Uterus (tissue), 4 donors: ENCODE results near the gene ITPR1. TPM values are rescaled to one million over a fixed set of nuclear protein-coding genes. Genes with fewer than 3 reads are reported as not detected.

ENCODE experiments used
- DNase-seq, 2 donors: peaks; one replicate each; pipeline ENCODE4 v3.0.0-alpha.2; 2019 to 2020
- H3K27ac ChIP-seq, 2 donors: fragments of 200-600 bp; sonication (generic); 1 replicate in 1 of 2; 2 replicates in 1 of 2; pipeline ENCODE4 v1.5.1; 2016 to 2018
- H3K27me3 ChIP-seq, 2 donors: fragments of 200-600 bp; sonication (generic); one replicate each; pipeline ENCODE4 v1.5.1; 2018 to 2019; ENCODE audit warnings: control low read depth in 1 of 2
- H3K36me3 ChIP-seq, 2 donors: fragments of 200-600 bp; sonication (generic); one replicate each; pipeline ENCODE4 v1.5.1; 2019; ENCODE audit warnings: control low read depth in 1 of 2
- H3K4me1 ChIP-seq, 2 donors: fragments of 200-600 bp; sonication (generic); one replicate each; pipeline ENCODE4 v1.5.1; 2018 to 2019; ENCODE audit warnings: control low read depth in 1 of 2
- H3K4me3 ChIP-seq, 2 donors: fragments of 200-600 bp; sonication (generic); 1 replicate in 1 of 2; 2 replicates in 1 of 2; pipeline ENCODE4 v1.5.1; 2018 to 2019; ENCODE audit warnings: mild to moderate bottlenecking in 1 of 2
- H3K9me3 ChIP-seq, 2 donors: fragments of 200-600 bp; sonication (generic); one replicate each; pipeline ENCODE4 v1.5.1; 2019; ENCODE audit warnings: control low read depth in 1 of 2
- POLR2A ChIP-seq, 2 donors: fragments of 450-650 bp; IDR thresholded peaks; one replicate each; pipeline ENCODE4 v1.6.1; 2016; ENCODE audit warnings: antibody characterized with exemption in 2 of 2, mild to moderate bottlenecking in 1 of 2, moderate library complexity in 1 of 2
- intact Hi-C: fragments of 100-400 bp; cut with DNase I; formaldehyde crosslinking; loops from one replicate; pipeline ENCODE4 v1.15.1; 2023; ENCODE audit warnings: low total_unique reads
- total RNA-seq, 4 donors: library from RNA; depleted of rRNA in 3 of 4; stranded (reverse); fragments of >200 nt in 3 of 4; gene quantifications; one replicate each; pipeline versions ENCODE4 v1.1.0 to v1.2.4, GENCODE V29; 2014 to 2023
- TF ChIP-seq, protein P1 (sequence below), 4 experiments: fragments of 200-600 bp in 2 of 4; fragments of 450-650 bp in 2 of 4; sonication (generic) in 2 of 4; IDR thresholded peaks; one replicate each; pipeline ENCODE4 v1.5.1; 2016 to 2019; ENCODE audit warnings: antibody characterized with exemption in 4 of 4, mild to moderate bottlenecking in 2 of 4, moderate library complexity in 1 of 4
- donor health status: DM: yes; HTN: yes; CAD: no.

ITPR1 gene
- total RNA-seq, 4 donors from 2014 or later = 98.2 to 224 (median 141) TPM

GRCh38 chr3:4818986-4819693 is 326.0 kb downstream of the ITPR1 start:
- Histone ChIP-seq H3K36me3 (no peaks in the 10 kb centered on the region), H3K27ac (no peak overlapping the region), H3K9me3 (no peaks in the 10 kb centered on the region), H3K4me3 (no peak overlapping the region), H3K27me3 (no peaks in the 10 kb centered on the region), H3K4me1 (no peaks in the 10 kb centered on the region)
- TF ChIP-seq POLR2A (IDR thresholded peaks at IDR 0.05) = no peak
- TF ChIP-seq, protein P1, sequence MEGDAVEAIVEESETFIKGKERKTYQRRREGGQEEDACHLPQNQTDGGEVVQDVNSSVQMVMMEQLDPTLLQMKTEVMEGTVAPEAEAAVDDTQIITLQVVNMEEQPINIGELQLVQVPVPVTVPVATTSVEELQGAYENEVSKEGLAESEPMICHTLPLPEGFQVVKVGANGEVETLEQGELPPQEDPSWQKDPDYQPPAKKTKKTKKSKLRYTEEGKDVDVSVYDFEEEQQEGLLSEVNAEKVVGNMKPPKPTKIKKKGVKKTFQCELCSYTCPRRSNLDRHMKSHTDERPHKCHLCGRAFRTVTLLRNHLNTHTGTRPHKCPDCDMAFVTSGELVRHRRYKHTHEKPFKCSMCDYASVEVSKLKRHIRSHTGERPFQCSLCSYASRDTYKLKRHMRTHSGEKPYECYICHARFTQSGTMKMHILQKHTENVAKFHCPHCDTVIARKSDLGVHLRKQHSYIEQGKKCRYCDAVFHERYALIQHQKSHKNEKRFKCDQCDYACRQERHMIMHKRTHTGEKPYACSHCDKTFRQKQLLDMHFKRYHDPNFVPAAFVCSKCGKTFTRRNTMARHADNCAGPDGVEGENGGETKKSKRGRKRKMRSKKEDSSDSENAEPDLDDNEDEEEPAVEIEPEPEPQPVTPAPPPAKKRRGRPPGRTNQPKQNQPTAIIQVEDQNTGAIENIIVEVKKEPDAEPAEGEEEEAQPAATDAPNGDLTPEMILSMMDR (IDR thresholded peaks at IDR 0.05) = no peak
- DNase-seq = no peak
- intact Hi-C loops = no loop called here

- Histone ChIP-seq H3K27me3 (no peaks in the 10 kb centered on the region), H3K27ac (no peak overlapping the region), H3K4me1 (peaks cover 0 to 4% of the 10 kb centered on the region in 2 donors), H3K4me3 (no peak overlapping the region), H3K9me3 (no peaks in the 10 kb centered on the region), H3K36me3 (no peaks in the 10 kb centered on the region)
- intact Hi-C loops = no loop called here
- TF ChIP-seq POLR2A (IDR thresholded peaks at IDR 0.05) = no peak
- TF ChIP-seq, protein P1 (IDR thresholded peaks at IDR 0.05) = no peak
- no peak for DNase-seq
These were observed 326.6 kb downstream of the ITPR1 start for GRCh38 chr3:4819746-4820145.

- no peaks in the 10 kb centered on the region for H3K36me3 ChIP-seq
- H3K27me3 ChIP-seq = no peaks in the 10 kb centered on the region
- TF ChIP-seq, protein P1 (IDR thresholded peaks at IDR 0.05) = no peak
- no peak for TF ChIP-seq POLR2A (IDR thresholded peaks at IDR 0.05)
- H3K27ac ChIP-seq = no peak overlapping the region
- no peak overlapping the region for H3K4me3 ChIP-seq
- no peak for DNase-seq
- no peaks in the 10 kb centered on the region for H3K9me3 ChIP-seq
- intact Hi-C loops = no loop called here
- H3K4me1 ChIP-seq = peaks cover 4 to 12% of the 10 kb centered on the region in 2 donors
These were observed 327.4 kb downstream of the ITPR1 start for GRCh38 chr3:4820296-4821121.

GRCh38 chr3:4821338-4821737 is 328.2 kb downstream of the ITPR1 start:
- no peak for DNase-seq
- Histone ChIP-seq H3K9me3 (no peaks in the 10 kb centered on the region), H3K36me3 (no peaks in the 10 kb centered on the region), H3K4me1 (peaks cover 4 to 17% of the 10 kb centered on the region in 2 donors), H3K4me3 (no peak overlapping the region), H3K27ac (no peak overlapping the region), H3K27me3 (no peaks in the 10 kb centered on the region)
- intact Hi-C loops = no loop called here
- TF ChIP-seq, protein P1 (IDR thresholded peaks at IDR 0.05) = no peak
- no peak for TF ChIP-seq POLR2A (IDR thresholded peaks at IDR 0.05)

GRCh38 chr3:4821975-4822374 is 328.8 kb downstream of the ITPR1 start:
- H3K4me3 ChIP-seq = no peak overlapping the region
- H3K4me1 ChIP-seq = peaks cover 4 to 21% of the 10 kb centered on the region in 2 donors
- DNase-seq = no peak
- intact Hi-C loops = no loop called here
- TF ChIP-seq POLR2A (IDR thresholded peaks at IDR 0.05) = no peak
- TF ChIP-seq, protein P1 (IDR thresholded peaks at IDR 0.05) = no peak
- no peak overlapping the region for H3K27ac ChIP-seq
- no peaks in the 10 kb centered on the region for H3K27me3 ChIP-seq
- no peaks in the 10 kb centered on the region for H3K9me3 ChIP-seq
- H3K36me3 ChIP-seq = no peaks in the 10 kb centered on the region
